ENCODE results near the gene NOC2L.
A peak's percentile ranks its signal among the peaks of the same experiment; 100 is the strongest.

Gene NOC2L

DNA sequence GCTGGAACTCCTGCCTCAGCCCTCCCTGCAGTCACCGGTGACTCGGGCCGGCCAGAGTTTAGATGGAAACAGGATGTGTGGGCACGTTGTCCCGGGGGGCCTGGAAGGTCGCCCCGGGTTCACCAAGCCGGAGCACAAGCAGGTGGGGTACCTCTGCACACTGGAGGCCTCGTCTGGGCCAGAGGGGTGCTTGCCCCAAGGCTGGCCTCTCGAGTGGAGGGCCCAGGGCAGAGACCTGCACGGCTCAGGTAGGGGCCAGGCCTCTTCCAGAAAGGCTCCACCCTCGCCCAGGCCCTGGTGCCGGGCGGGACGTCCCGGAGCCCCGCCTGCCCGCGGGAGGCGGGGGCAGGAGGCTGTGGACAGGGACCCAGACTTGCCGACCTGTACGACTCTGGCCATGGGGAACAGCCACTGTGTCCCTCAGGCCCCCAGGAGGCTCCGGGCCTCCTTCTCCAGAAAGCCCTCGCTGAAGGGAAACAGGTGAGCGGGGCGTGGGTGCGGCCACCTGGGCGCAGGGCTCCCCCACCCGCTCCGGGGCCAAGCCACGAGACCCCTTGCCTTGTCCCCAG lies 7.2 kb upstream of the NOC2L start, which contains the start of gene PLEKHN1:
PLEKHN1 (plus strand) TSS at position 348 of the 569 bp plus-strand sequence; CDS start at position 398, 50 bp downstream.
- no peak for DNase-seq (ENCODE audit: low read depth)
- TF ChIP-seq, protein P1, sequence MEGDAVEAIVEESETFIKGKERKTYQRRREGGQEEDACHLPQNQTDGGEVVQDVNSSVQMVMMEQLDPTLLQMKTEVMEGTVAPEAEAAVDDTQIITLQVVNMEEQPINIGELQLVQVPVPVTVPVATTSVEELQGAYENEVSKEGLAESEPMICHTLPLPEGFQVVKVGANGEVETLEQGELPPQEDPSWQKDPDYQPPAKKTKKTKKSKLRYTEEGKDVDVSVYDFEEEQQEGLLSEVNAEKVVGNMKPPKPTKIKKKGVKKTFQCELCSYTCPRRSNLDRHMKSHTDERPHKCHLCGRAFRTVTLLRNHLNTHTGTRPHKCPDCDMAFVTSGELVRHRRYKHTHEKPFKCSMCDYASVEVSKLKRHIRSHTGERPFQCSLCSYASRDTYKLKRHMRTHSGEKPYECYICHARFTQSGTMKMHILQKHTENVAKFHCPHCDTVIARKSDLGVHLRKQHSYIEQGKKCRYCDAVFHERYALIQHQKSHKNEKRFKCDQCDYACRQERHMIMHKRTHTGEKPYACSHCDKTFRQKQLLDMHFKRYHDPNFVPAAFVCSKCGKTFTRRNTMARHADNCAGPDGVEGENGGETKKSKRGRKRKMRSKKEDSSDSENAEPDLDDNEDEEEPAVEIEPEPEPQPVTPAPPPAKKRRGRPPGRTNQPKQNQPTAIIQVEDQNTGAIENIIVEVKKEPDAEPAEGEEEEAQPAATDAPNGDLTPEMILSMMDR (conservative IDR thresholded peaks at IDR 0.05; ENCODE audit: low read depth, low read length) = no peak
- H3K4me3 ChIP-seq (ENCODE audit: low read length) = peak within 1 kb of the TSS; percentile 58

DNA sequence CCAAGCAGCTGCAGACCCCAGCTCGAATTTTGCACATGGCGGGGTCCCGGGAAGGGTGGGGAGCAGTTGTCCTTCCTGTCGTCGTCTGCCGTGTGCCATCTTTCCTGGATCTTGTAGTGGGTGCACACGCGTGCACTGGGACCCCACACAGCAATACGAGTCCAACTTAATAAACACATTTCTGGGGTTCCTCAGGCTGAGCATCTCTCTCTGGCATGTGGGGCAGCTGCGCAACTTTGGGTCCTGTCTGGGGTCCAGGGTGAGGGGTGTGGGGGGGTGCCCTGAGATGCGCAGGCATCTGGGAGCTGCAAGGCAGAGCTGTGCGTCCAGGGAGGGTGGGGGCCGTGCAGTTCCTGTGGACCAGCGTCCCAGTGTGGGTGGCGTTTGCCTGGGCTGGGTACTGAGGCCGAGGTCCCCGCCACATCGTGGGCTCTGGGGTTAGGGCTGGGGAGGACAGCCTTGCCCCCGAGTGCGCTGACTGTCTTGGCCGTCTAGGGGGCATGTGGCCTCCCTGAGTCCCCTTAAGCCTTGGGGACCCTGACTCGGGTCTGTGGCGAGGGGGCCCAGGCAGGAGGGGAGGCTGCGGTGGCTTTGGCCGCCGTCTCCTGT lies 6.6 kb upstream of the NOC2L start:
- no peak overlapping the region for H3K4me3 ChIP-seq (ENCODE audit: low read length)
- no peak for DNase-seq (ENCODE audit: low read depth)
- TF ChIP-seq, protein P1 (conservative IDR thresholded peaks at IDR 0.05; ENCODE audit: low read depth, low read length) = no peak

DNA sequence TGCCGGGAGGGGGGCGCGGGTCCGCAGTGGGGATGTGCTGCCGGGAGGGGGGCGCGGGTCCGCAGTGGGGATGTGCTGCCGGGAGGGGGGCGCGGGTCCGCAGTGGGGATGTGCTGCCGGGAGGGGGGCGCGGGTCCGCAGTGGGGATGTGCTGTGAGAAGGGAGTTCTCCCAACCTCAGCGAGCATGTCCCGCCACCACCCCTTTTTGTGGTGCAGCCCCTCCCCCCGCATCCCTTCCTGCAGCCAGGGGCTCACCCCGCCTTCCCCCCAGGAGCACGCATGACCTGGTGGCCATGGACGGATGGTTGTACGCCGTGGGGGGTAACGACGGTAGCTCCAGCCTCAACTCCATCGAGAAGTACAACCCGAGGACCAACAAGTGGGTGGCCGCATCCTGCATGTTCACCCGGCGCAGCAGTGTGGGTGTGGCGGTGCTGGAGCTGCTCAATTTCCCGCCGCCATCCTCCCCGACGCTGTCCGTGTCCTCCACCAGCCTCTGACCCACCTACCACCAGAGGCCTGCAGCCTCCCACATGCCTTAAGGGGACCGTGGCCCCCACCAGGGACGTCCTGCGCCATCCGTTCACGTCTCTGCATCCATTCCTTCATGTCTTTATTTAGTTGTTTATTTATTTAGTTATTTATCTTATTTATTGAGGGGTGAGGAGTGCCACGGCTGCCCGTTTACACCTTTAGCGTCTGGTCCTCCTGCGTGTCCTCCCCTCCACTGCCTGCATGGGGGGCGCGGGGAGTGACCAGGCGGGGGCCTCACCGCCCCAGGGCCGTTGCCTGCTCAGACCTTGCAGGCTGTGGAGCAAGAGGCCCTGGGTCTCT lies 5.9 kb upstream of the NOC2L start:
- no peak overlapping the region for H3K4me3 ChIP-seq (ENCODE audit: low read length)
- DNase-seq (ENCODE audit: low read depth) = no peak
- TF ChIP-seq, protein P1 (conservative IDR thresholded peaks at IDR 0.05; ENCODE audit: low read depth, low read length) = no peak

DNA sequence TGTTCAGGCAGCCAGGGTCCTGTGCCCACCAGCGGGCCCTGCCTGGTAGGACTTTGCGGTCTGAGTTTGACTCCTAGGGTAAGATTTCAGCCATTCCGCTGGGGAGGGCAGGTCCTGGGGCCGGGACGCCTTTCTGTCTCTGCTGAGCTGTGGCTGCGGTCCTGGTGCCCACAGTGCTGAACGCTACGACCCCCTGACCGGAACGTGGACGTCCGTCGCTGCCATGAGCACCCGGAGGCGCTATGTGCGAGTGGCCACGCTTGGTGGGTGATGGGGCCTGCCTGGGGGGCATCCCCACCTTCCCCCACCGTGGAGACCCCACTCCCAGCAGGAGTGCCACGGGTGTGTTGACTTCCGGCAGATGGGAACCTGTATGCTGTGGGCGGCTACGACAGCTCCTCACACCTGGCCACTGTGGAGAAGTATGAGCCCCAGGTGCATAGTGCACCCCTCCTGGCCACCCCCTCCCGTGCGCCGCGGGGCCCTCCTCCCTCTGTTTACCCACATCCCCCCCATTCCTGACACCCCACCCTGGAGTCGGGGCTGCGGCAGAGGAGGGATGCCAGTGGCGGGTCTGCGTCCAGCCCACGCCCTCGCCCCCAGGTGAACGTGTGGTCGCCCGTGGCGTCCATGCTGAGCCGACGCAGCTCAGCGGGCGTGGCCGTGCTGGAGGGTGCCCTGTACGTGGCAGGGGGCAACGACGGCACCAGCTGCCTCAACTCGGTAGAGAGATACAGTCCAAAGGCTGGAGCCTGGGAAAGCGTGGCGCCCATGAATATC lies 4.9 kb upstream of the NOC2L start:
- no peak for DNase-seq (ENCODE audit: low read depth)
- H3K4me3 ChIP-seq (ENCODE audit: low read length) = no peak overlapping the region
- TF ChIP-seq, protein P1 (conservative IDR thresholded peaks at IDR 0.05; ENCODE audit: low read depth, low read length) = no peak

DNA sequence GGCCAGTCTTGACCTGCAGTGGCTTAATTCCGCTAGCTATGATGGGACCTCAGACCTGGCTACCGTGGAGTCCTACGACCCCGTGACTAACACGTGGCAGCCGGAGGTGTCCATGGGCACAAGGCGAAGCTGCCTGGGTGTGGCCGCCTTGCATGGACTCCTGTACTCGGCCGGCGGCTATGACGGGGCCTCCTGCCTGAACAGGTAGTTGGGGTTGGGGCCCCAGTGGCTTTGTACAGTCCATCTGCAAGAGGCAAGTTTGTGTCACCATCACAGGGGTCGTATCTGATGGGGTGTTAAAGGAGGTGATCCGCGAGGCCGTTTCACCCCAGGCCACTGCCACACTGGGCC lies 4.2 kb upstream of the NOC2L start:
- TF ChIP-seq, protein P1 (conservative IDR thresholded peaks at IDR 0.05; ENCODE audit: low read depth, low read length) = no peak
- no peak overlapping the region for H3K4me3 ChIP-seq (ENCODE audit: low read length)
- no peak for DNase-seq (ENCODE audit: low read depth)

DNA sequence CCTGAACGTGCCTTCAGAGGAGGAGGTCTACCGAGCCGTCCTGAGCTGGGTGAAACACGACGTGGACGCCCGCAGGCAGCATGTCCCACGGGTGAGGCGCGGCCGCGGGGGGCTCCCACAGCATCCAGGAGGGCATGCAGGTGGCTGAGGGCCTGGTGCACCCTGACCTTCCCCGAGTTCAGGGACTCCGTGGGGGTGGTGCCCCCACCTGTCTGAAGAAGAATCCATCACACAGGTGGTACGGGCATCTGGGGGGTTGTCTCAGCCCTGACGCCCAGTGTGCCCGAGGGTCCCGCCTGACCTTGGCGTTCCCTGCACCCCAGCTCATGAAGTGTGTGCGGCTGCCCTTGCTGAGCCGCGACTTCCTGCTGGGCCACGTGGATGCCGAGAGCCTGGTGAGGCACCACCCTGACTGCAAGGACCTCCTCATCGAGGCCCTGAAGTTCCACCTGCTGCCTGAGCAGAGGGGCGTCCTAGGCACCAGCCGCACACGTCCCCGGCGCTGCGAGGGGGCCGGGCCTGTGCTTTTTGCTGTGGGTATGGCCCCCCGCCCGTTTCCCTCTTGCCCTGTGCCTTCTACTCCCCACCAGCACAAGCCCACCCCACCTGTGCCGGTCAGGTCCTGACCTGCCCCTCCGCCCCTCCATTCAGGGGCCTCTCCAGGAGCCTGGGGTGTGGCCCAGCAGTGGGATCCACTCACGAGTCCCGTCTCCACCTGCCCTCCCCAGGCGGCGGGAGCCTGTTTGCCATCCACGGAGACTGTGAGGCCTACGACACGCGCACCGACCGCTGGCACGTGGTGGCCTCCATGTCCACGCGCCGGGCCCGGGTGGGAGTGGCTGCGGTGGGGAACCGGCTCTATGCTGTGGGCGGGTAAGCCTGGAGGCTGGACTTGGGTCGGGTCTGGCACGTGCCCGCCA lies 3.6 kb upstream of the NOC2L start:
- TF ChIP-seq, protein P1 (conservative IDR thresholded peaks at IDR 0.05; ENCODE audit: low read depth, low read length) = no peak
- no peak overlapping the region for H3K4me3 ChIP-seq (ENCODE audit: low read length)
- DNase-seq (ENCODE audit: low read depth) = no peak
